Keratinocyte (primary cell): Measurements from ENCODE around the gene PPARA. TPM values are rescaled to one million over a fixed set of nuclear protein-coding genes. Genes with fewer than 3 reads are reported as not detected.

ENCODE experiments used
- DNase-seq: peaks from one replicate; pipeline ENCODE4 v3.0.0-alpha.2; 2011; ENCODE audit warnings: low read depth, missing footprints, low spot score
- FAIRE-seq: peaks from 2 replicates; lab custom pipeline; 2011; peaks lifted over from hg19 to GRCh38; lab: Jason Lieb, UNC
- H2AFZ ChIP-seq: 2 replicates; pipeline ENCODE4 v1.6.0; 2012; ENCODE audit warnings: low read length, control low read depth, inconsistent platforms; ENCODE audit not compliant: control insufficient read depth
- H3K27ac ChIP-seq: 2 replicates; pipeline ENCODE4 v1.5.1; 2011; ENCODE audit warnings: low read length; ENCODE audit not compliant: control insufficient read depth, insufficient read depth
- H3K27me3 ChIP-seq: 3 replicates; pipeline ENCODE4 v1.6.0; 2011; ENCODE audit warnings: low read length; ENCODE audit not compliant: control insufficient read depth, insufficient read depth; ENCODE audit errors: extremely low read depth
- H3K36me3 ChIP-seq, 2 experiments: 2 replicates in 1 of 2; 3 replicates in 1 of 2; pipeline ENCODE4 v1.5.1; 2011; ENCODE audit warnings: low read length in 2 of 2, mild to moderate bottlenecking in 1 of 2; ENCODE audit not compliant: control insufficient read depth in 2 of 2, insufficient read depth in 2 of 2; ENCODE audit errors: extremely low read depth in 1 of 2
- H3K4me1 ChIP-seq: 3 replicates; pipeline ENCODE4 v1.5.1; 2011; ENCODE audit warnings: low read length; ENCODE audit not compliant: control insufficient read depth, insufficient read depth; ENCODE audit errors: extremely low read depth
- H3K4me2 ChIP-seq: 3 replicates; pipeline ENCODE4 v1.6.0; 2011; ENCODE audit warnings: low read depth, low read length; ENCODE audit not compliant: control insufficient read depth, insufficient read depth; ENCODE audit errors: extremely low read depth
- H3K4me3 ChIP-seq, 3 experiments: fragments of 200-600 bp in 1 of 3; sonication (generic) in 1 of 3; 2 replicates in 2 of 3; 3 replicates in 1 of 3; pipeline ENCODE4 v1.5.1; 2011 to 2016; ENCODE audit warnings: low read length in 3 of 3, mild to moderate bottlenecking in 3 of 3, control low read depth in 2 of 3, inconsistent platforms in 1 of 3, low read depth in 1 of 3, mixed read lengths in 1 of 3, mixed run types in 1 of 3, moderate library complexity in 1 of 3; ENCODE audit not compliant: control insufficient read depth in 2 of 3, insufficient read depth in 2 of 3; ENCODE audit errors: extremely low read depth in 1 of 3
- H3K79me2 ChIP-seq: 2 replicates; pipeline ENCODE4 v1.6.0; 2012; ENCODE audit warnings: low read length; ENCODE audit not compliant: control insufficient read depth, insufficient read depth
- H3K9ac ChIP-seq: 3 replicates; pipeline ENCODE4 v1.6.0; 2011; ENCODE audit warnings: low read length; ENCODE audit not compliant: control insufficient read depth, insufficient read depth; ENCODE audit errors: extremely low read depth
- H3K9me1 ChIP-seq: 3 replicates; pipeline ENCODE4 v1.6.0; 2011; ENCODE audit warnings: low read length; ENCODE audit not compliant: control insufficient read depth, insufficient read depth; ENCODE audit errors: extremely low read depth
- H3K9me3 ChIP-seq: 2 replicates; pipeline ENCODE4 v1.5.1; 2012; ENCODE audit warnings: low read depth, low read length; ENCODE audit not compliant: control insufficient read depth
- H4K20me1 ChIP-seq: 3 replicates; pipeline ENCODE4 v1.6.0; 2011; ENCODE audit warnings: low read length; ENCODE audit not compliant: control insufficient read depth, insufficient read depth; ENCODE audit errors: extremely low read depth
- CTCF ChIP-seq, 3 experiments: IDR thresholded peaks in 1 of 3; conservative IDR thresholded peaks in 1 of 3; optimal IDR thresholded peaks in 1 of 3; 2 replicates in 2 of 3; 3 replicates in 1 of 3; pipeline versions ENCODE3 to v1.5.1; 2011; ENCODE audit warnings: low read length in 3 of 3, mild to moderate bottlenecking in 3 of 3, moderate library complexity in 2 of 3, control low read depth in 1 of 3, inconsistent platforms in 1 of 3; ENCODE audit not compliant: insufficient read depth in 2 of 3; ENCODE audit errors: extremely low read depth in 1 of 3
- EZH2 ChIP-seq: IDR thresholded peaks from one replicate; pipeline ENCODE4 v1.6.1; 2012; ENCODE audit warnings: inconsistent platforms, mild to moderate bottlenecking, low read length, moderate library complexity
- dilution Hi-C: fragments of 300-500 bp; cut with MboI; formaldehyde crosslinking; loops from one replicate; pipeline ENCODE4 v1.7.0; 2020; ENCODE audit warnings: low sequenced_read_pairs; ENCODE audit not compliant: extremely low pct_ligation_motif_present
- polyA plus RNA-seq, 5 experiments: library from polyadenylated mRNA; depleted of rRNA in 3 of 5; stranded (reverse) in 3 of 5; stranded (forward) in 1 of 5; unstranded in 1 of 5; fragments of >200 nt; gene quantifications; 1 replicate in 1 of 5; 2 replicates in 3 of 5; 3 replicates in 1 of 5; pipeline versions ENCODE4 v1.2.1 to v1.2.3, GENCODE V29; 2011 to 2012; ENCODE audit warnings: missing spikeins in 2 of 5, low read depth in 1 of 5, low replicate concordance in 1 of 5

Gene PPARA
- polyA plus RNA-seq, 1 donor (not counting 4 experiments of a cell fraction or from before 2014, with no cell fraction given) = 4.9 TPM

GRCh38 chr22:46104881-46105493 is 45.3 kb upstream of the PPARA start:
- Histone ChIP-seq H2AFZ (no peak overlapping the region), H3K36me3 (peaks cover 20 to 54% of the 10 kb centered on the region in 2 experiments), H4K20me1 (peaks cover 52% of the 10 kb centered on the region), H3K9me1 (peaks cover 2% of the 10 kb centered on the region), H3K27me3 (no peaks in the 10 kb centered on the region), H3K9ac (peak overlapping the region; percentile 57), H3K4me1 (peaks cover 77% of the 10 kb centered on the region), H3K4me2 (peak overlapping the region; percentile 32), H3K27ac (peak overlapping the region; percentile 59), H3K4me3 (no peak overlapping the region), H3K79me2 (peaks cover 18% of the 10 kb centered on the region), H3K9me3 (no peaks in the 10 kb centered on the region)
- dilution Hi-C loops = no loop called here
- no peak for FAIRE-seq
- no peak for DNase-seq
- TF ChIP-seq EZH2 (no peak), CTCF (optimal IDR thresholded peaks at IDR 0.05 in 1 of 3, IDR thresholded peaks at IDR 0.05 in 1 of 3, conservative IDR thresholded peaks at IDR 0.05 in 1 of 3; ENCODE audit: extremely low read depth in 1 of 3, insufficient read depth in 2 of 3, low read length in 3 of 3) (peak; percentile 6 to 36 (median 15))

- peaks cover 2% of the 10 kb centered on the region for H3K9me1 ChIP-seq
- H3K9me3 ChIP-seq = no peaks in the 10 kb centered on the region
- peaks cover 11% of the 10 kb centered on the region for H3K79me2 ChIP-seq
- H4K20me1 ChIP-seq = peaks cover 54% of the 10 kb centered on the region
- H3K4me2 ChIP-seq = peak overlapping the region; percentile 32
- no peaks in the 10 kb centered on the region for H3K27me3 ChIP-seq
- H3K36me3 ChIP-seq = peaks cover 15 to 54% of the 10 kb centered on the region in 2 experiments
- DNase-seq = no peak
- H3K9ac ChIP-seq = peak overlapping the region; percentile 57
- no peak overlapping the region for H3K4me3 ChIP-seq
- H3K27ac ChIP-seq = peak overlapping the region; percentile 59
- no peak overlapping the region for H2AFZ ChIP-seq
- no peak for TF ChIP-seq CTCF (optimal IDR thresholded peaks at IDR 0.05 in 1 of 3, IDR thresholded peaks at IDR 0.05 in 1 of 3, conservative IDR thresholded peaks at IDR 0.05 in 1 of 3; ENCODE audit: extremely low read depth in 1 of 3, insufficient read depth in 2 of 3, low read length in 3 of 3)
- dilution Hi-C loops = no loop called here
- FAIRE-seq = peak; percentile 82
- H3K4me1 ChIP-seq = peaks cover 71% of the 10 kb centered on the region
These were observed 44.6 kb upstream of the PPARA start for GRCh38 chr22:46105494-46106278.
